Retina (tissue), 1 donor: ENCODE measurements around the gene KHSRP.
"Not testable (repeated sequence)": the region's sequence is repeated elsewhere in the genome, so short reads cannot be mapped to it uniquely, and the experiment has no call there.

ENCODE experiments used
- DNase-seq: peaks from one replicate; pipeline ENCODE4 v3.0.0-alpha.2; 2016

KHSRP gene

GRCh38 chr19:6450166-6450565 is 25.6 kb upstream of the KHSRP start:
- no peak for DNase-seq

DNA sequence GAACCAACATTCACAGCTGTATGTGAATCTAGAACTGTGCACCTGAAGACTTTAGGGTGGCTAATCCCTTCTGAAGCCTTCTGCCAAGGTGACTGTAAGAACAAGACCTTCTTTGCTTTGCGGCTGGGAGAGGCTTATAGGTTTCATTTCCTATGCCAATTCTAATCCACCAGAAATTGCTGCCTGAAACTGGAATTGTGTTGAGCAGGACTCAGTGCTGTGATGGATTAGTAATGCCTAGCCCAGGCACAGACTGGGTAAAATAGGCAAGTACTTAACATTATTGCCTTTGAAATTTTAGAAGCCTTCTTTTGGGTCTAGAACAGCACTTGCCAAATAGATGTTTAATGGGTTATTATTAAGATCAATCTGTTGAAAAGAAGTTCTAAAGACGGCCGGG is 23.4 kb upstream of the KHSRP start:
- no peak for DNase-seq

DNA sequence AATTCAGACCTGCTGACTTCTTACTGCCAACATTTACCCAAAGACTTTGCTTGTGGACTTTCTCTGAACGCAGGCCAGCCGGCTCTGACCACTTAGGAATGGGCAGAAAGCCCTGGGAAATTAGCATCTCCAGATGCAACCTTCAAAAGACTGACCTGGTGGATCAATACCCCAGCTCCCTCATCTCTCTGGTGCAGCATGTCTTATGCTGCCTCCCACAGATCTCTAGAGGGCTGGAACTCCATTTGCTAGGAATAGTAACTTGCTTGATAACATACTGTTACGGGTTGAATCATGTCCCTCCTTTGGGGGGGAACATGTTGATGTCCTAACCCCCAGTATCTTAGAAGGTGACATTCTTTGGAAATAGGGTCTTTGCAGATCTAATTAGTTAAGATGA is 21.8 kb upstream of the KHSRP start:
- DNase-seq = no peak

GRCh38 chr19:6443986-6444385 is 19.4 kb upstream of the KHSRP start:
- no peak for DNase-seq

GRCh38 chr19:6442087-6442688 is 17.6 kb upstream of the KHSRP start:
- no peak for DNase-seq

DNA sequence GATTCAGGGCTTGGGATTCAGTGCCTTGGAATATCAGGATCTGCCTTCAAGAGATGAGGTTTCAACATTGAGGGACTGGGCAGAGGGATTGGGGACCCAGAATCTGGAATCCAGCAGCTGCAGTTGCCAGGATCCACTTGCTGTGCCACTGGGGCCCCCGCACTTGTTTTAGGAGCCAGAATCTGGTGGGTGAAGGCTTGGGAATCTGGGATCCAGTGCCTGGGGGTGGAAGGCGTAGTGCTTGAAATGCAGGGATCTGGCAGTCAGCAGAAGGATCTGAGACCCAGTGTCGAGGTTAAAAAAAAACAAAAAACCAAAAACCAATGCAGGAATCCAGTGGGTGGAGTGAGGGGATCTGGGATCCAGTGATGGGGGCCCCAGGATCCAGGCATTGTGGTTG is 16.3 kb upstream of the KHSRP start:
- DNase-seq = no peak

DNA sequence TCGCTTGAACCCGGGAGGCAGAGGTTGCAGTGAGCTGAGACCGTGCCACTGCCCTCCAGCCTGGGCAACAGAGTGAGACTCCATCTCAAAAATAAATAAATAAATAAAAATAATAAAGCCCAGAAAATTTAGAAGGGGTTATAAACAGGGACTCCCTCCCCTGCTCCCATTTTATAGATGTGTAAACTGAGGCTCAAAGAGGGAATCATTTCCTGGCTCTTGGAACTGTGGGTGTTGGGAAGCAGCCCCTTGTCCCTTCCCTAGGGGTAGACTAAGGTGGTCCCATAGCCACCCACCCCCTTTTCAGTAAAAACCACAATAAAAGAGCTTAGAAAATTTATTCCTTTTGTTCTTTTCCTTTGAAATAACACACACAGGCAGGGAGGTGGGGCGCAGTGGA is 15.1 kb upstream of the KHSRP start:
- DNase-seq = no peak

GRCh38 chr19:6433663-6434062 is 9.1 kb upstream of the KHSRP start, which contains the start of gene SLC25A41:
Gene SLC25A41 (minus strand): TSS chr19:6433763. CDS start chr19:6433693, 70 bp downstream.
- no peak for DNase-seq

DNA sequence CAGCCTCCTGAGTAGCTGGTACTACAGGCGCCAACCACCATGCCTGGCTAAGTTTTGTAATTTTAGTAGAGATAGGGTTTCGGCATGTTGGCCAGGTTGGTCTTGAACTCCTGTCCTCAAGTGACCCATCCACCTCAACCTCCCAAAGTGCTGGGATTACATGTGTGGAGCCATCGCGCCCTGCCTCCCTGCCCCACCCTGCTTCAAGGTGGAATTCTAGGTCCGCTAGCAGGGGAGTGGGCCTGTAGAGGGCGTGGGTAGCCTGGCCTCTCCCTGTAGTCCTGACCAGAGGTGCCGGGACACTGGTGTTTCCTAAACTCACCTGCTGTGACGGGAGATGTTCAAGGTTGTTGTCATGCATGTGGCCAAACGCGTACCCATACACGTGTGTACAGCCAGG is 8.6 kb upstream of the KHSRP start:
- no peak for DNase-seq

DNA sequence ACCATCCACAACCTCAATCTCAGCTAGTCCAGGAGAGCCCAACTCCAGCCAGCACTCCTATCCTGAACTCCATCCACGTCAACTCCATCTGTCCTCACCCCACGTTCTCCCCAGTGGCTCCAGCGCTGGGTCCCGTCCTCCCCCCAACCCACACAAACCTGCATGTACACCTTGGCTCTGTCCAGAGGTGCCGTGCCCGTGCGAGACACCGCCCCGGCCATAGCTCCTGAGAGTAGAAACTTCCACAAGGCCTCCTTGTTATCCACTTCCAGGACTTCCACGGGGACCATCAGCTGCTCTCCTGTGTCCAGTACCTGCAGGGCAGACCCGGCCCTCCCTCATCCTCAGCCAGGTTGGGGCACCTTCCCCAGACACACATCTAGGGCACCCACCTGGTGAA is 7.3 kb upstream of the KHSRP start:
- DNase-seq = no peak

- DNase-seq = no peak
These were observed 5.0 kb upstream of the KHSRP start for GRCh38 chr19:6429419-6430221.

GRCh38 chr19:6428692-6429418 is 4.2 kb upstream of the KHSRP start:
- DNase-seq = not testable (repeated sequence)

GRCh38 chr19:6427131-6427530 is 2.5 kb upstream of the KHSRP start:
- DNase-seq = no peak

DNA sequence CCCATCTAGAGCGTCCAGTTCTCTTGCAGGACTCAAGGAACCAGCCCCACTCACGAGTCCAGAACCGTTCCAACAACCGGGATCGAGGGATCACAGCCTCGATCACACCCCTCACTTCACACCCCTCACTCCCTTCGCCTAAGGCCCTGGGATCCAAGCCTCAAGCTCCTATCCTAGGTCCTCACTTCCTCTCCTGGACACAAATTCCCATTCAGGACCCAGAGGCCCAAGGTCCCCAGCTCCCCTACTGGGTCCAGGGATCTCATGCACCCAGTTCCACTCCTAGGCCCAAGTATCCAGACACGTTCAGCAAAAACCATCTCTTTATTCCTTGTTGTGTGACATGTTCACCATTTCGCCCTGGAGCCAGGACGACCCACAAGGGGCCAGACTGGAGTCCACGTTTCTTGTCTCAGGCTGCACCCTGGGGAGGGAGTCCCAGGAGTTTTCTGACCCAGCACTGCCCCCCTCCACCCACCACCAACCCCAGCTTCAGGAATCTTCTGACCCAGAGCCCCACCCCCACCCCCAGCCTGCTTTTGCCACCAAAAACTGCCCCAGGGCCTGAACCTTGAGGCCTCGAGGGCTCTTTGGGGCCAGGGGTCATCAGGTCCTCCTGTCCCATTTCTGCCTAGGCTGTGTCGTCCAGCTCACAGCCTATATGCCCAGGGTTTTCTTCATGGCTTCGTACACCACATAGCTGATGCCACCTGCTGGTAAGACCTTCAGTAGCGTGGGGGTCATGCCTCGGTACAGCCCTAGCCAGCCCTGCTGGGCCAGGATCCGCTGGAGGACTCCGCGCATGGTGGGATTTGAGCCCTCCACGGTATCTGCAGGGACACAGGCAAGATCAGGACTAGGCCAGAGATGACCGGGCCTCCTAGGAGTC is 1.4 kb upstream of the KHSRP start:
- DNase-seq = no peak

DNA sequence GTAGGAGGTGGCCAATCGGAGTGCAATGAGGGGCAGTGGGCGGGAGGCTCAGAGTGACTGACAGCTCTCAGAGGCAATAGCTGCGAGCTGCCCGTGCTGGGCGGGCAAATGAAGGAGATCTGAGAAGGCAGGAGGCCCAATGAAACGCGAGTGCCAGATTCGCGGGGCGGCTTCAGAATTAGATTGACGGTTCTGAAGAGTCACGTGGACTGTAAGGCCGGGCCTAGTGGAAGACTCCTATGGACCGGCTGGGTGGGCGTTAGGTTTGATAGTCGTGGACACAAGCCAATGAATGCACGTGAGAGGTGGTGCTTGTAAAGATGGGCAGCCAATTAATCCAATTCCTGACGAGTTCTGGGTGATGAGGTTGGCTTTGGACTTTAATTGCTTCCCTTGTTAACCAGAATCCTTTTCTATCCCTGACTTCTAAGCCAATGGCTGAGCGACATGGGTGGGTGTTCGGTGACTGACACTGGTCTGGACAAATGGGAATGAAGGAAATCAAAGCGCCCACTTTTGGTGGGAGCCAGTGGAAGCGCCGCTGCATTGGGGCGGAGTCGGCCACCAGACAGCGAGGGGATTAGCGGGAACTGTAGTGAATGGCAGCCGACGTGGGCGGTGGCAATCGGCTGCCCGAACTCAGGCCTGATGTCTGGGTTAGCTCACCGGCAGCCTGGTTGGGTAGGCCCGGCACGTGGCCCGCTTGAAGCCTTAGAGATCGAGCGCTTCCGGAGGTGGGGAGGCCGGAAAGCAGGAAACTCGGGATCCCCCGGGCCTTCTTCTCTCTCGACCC is 524 bp upstream of the KHSRP start:
- peak; percentile 98 for DNase-seq

GRCh38 chr19:6423499-6424194 is 964 bp downstream of the KHSRP start:
- DNase-seq = peak; percentile 42

GRCh38 chr19:6421075-6422014 is 3.3 kb downstream of the KHSRP start:
- no peak for DNase-seq

GRCh38 chr19:6418562-6418932 is 6.1 kb downstream of the KHSRP start:
- DNase-seq = no peak

- peak; percentile 46 for DNase-seq
These were observed 6.7 kb downstream of the KHSRP start for GRCh38 chr19:6417713-6418561.
